T-helper 2 cell (primary cell): ENCODE measurements around the gene S100A10.
A peak's percentile ranks its signal among the peaks of the same experiment; 100 is the strongest.

Experiments
- DNase-seq, 5 experiments: peaks; one replicate each; pipeline versions ENCODE4 v3.0.0 to v3.0.0-alpha.2; 2012 to 2022

Gene S100A10

GRCh38 chr1:151985768-151986167 is 7.9 kb downstream of the S100A10 start:
- DNase-seq: no peak

GRCh38 chr1:151985270-151985669 is 8.4 kb downstream of the S100A10 start:
- no peak for DNase-seq

- DNase-seq: peak in 2 of 5 experiments; percentile 7 to 85
These were observed 9.2 kb downstream of the S100A10 start for GRCh38 chr1:151984313-151984956.

GRCh38 chr1:151982300-151983005 is 11.2 kb downstream of the S100A10 start:
- DNase-seq: no peak

GRCh38 chr1:151981178-151981525 is 12.5 kb downstream of the S100A10 start:
- no peak for DNase-seq

GRCh38 chr1:151980287-151981177 is 13.1 kb downstream of the S100A10 start:
- DNase-seq: no peak

- no peak for DNase-seq
These were observed 14.7 kb downstream of the S100A10 start for GRCh38 chr1:151978922-151979321.

- DNase-seq: no peak
These were observed 15.9 kb downstream of the S100A10 start for GRCh38 chr1:151977662-151978230.

- DNase-seq: no peak
These were observed 16.8 kb downstream of the S100A10 start for GRCh38 chr1:151976858-151977257.

- no peak for DNase-seq
These were observed 17.7 kb downstream of the S100A10 start for GRCh38 chr1:151976015-151976343.

- DNase-seq: no peak
These were observed 18.2 kb downstream of the S100A10 start for GRCh38 chr1:151975311-151976014.

GRCh38 chr1:151972542-151973248 is 21.0 kb downstream of the S100A10 start:
- DNase-seq: peak in 1 of 5 experiments; percentile 52

GRCh38 chr1:151970626-151971025 is 23.0 kb downstream of the S100A10 start:
- no peak for DNase-seq

- DNase-seq: no peak
These were observed 23.5 kb downstream of the S100A10 start for GRCh38 chr1:151970128-151970527.

- no peak for DNase-seq
These were observed 24.8 kb downstream of the S100A10 start for GRCh38 chr1:151968791-151969399.

- DNase-seq: peak in 3 of 5 experiments; percentile 18 to 80 (median 55)
These were observed 25.6 kb downstream of the S100A10 start for GRCh38 chr1:151968058-151968457.

- DNase-seq: no peak
These were observed 26.6 kb downstream of the S100A10 start for GRCh38 chr1:151967091-151967490.

- DNase-seq: no peak
These were observed 27.6 kb downstream of the S100A10 start for GRCh38 chr1:151966061-151966460.

GRCh38 chr1:151964510-151964909 is 29.1 kb downstream of the S100A10 start:
- no peak for DNase-seq

GRCh38 chr1:151963288-151963687 is 30.4 kb downstream of the S100A10 start:
- no peak for DNase-seq

- no peak for DNase-seq
These were observed 31.8 kb downstream of the S100A10 start for GRCh38 chr1:151961833-151962232.
